VCaP (cell line): ENCODE measurements around the gene MARK2.

ENCODE experiments used
- H3K27ac ChIP-seq: fragments of 450-650 bp; 2 replicates; pipeline ENCODE4 v1.5.1; 2017
- CTCF ChIP-seq: fragments of 450-650 bp; conservative IDR thresholded peaks from 2 replicates; pipeline ENCODE4 v1.5.1; 2017; ENCODE audit warnings: mild to moderate bottlenecking, moderate library complexity

The MARK2 gene

GRCh38 chr11:63952570-63952969 is 113.7 kb downstream of the MARK2 start:
- TF ChIP-seq CTCF: no peak
- no peak overlapping the region for H3K27ac ChIP-seq

DNA sequence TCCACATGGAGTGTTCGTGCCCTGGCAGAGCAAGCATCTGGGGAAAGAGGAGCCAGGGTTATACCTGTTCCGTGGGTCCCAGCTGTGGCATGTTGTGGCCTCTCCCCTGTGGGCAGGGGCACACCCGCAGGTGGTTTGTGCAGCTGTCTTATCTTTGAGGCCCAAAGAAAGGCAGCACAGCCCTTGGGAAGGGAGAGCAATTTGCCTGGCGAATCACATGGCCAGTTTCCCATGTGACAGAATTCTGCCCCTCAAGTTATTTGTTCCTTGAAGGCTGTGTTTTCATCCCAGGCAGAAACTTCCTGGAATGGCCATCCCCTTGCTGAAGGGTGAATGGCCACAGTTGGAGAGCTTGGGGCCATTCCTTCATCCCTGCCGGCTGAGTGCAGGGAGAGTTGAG is 119.1 kb downstream of the MARK2 start:
- TF ChIP-seq CTCF: no peak
- no peak overlapping the region for H3K27ac ChIP-seq
